Measurements from ENCODE around the gene LEKR1.

The LEKR1 gene

DNA sequence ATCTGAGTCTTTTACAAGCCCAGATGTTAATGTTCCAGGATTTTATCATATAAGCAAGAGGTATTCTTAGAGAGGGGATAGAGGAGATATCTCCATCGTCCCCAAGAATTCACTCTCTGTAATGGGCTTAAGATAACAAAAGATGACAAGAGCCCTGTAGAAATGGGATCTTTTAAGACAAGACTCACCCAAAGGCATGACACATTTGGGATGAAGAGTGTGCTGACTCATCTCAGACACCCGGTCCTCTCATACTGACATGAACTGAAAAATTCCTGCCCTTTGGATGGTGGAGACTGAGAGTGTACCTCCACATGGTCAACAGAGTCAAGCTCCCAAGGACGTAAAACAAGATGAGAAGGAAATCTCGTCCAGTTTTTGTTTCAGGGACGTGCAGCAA lies 11.0 kb downstream of the LEKR1 start:
- no peak overlapping the region for H3K4me3 ChIP-seq (ENCODE audit: low read length)
- TF ChIP-seq, protein P1, sequence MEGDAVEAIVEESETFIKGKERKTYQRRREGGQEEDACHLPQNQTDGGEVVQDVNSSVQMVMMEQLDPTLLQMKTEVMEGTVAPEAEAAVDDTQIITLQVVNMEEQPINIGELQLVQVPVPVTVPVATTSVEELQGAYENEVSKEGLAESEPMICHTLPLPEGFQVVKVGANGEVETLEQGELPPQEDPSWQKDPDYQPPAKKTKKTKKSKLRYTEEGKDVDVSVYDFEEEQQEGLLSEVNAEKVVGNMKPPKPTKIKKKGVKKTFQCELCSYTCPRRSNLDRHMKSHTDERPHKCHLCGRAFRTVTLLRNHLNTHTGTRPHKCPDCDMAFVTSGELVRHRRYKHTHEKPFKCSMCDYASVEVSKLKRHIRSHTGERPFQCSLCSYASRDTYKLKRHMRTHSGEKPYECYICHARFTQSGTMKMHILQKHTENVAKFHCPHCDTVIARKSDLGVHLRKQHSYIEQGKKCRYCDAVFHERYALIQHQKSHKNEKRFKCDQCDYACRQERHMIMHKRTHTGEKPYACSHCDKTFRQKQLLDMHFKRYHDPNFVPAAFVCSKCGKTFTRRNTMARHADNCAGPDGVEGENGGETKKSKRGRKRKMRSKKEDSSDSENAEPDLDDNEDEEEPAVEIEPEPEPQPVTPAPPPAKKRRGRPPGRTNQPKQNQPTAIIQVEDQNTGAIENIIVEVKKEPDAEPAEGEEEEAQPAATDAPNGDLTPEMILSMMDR (conservative IDR thresholded peaks at IDR 0.05; ENCODE audit: low read depth, low read length) = no peak
- DNase-seq (ENCODE audit: low read depth) = no peak

DNA sequence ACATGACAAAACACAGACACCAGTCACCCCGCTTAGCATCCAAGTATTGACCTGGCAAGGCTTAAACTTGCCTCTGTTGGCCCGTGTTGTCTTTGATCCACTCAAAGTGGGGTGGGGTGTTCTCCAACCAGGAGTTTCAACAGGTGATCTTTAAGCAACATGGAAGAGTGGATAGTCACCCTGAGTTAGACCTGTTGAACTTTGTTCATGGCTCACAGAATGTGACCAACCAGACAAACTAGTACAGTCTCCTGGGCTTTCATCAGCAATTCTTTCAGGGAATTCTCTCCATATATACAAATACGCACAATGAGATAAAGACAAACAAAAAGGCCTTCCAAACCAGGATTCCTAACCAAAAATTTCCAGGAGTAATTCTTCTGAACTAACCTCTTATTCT lies 11.9 kb downstream of the LEKR1 start:
- TF ChIP-seq, protein P1 (conservative IDR thresholded peaks at IDR 0.05; ENCODE audit: low read depth, low read length) = no peak
- H3K4me3 ChIP-seq (ENCODE audit: low read length) = no peak overlapping the region
- DNase-seq (ENCODE audit: low read depth) = no peak

DNA sequence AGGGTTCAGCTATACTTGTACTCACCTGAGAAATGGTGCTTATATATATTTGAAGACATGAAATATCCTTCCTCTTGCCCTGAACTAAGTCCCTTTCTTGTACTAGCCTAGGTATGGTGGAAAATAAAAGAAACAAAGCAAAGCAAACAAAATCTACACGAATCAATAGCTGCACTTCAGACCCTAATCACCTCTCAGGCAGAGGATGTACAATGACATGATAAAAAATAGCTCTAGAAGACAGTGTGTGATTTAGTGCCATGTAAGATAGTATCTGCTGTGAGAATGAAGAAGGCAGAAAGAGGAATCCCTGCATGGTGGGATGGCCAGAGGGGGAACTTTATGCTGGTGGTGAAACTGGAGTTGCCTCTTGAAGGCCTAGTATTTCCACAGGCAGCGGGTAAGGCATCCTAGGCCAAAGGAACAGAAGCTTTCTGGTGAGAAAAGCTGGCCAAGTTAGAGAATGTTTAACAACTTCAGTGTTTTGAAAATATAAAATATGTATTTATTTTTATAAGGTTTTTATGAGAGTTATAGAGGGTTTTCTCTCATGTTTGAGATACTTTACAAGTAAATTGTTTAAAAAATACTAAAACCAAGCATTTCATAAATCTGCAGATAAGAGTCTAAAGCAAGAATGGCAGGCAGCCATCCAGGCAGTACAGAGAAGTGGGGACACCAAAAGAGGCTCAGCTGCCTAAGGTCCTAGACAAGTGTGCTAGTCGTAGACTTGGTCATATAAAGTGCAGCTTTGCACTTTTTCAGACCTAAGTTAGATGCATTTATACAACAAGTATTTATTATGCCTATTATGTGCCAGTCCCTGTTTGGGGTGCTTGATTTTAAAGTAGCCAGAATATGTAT lies 14.9 kb downstream of the LEKR1 start:
- no peak for DNase-seq (ENCODE audit: low read depth)
- TF ChIP-seq, protein P1 (conservative IDR thresholded peaks at IDR 0.05; ENCODE audit: low read depth, low read length) = no peak
- H3K4me3 ChIP-seq (ENCODE audit: low read length) = no peak overlapping the region

DNA sequence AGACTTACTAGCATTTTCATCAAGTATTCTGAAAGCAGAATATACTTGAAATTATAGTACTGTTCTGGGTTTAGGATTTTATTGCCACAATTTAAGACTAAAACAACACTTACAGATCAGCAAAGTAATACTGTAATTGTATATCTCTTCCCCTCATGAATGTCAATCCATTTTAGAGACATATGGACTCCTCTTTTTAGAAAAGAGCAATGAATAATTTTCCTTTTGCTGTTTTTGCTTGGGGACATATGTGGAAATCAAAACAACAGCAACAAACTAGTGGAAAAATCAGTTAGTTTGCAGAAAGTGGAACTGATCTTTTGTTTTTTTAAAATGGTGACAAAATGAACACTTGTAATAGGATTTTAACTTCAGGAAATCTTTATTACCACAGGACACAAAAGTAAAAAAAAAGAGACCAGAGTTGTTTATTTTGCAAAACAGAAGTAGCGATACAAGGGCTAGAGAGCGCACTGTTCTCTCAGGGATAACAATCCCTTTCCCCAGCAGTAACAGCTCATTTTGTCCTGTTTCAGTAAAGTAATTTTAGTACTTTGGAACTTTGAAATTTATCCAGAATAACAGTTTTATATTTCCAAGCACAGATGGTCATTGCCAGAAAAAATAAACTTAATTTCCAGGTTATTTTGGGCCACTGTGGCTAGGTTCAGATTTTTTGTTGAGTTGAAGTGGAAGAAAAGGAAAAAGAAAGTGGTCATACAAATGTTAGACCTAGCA lies 17.1 kb downstream of the LEKR1 start:
- no peak for DNase-seq (ENCODE audit: low read depth)
- TF ChIP-seq, protein P1 (conservative IDR thresholded peaks at IDR 0.05; ENCODE audit: low read depth, low read length) = no peak
- no peak overlapping the region for H3K4me3 ChIP-seq (ENCODE audit: low read length)

DNA sequence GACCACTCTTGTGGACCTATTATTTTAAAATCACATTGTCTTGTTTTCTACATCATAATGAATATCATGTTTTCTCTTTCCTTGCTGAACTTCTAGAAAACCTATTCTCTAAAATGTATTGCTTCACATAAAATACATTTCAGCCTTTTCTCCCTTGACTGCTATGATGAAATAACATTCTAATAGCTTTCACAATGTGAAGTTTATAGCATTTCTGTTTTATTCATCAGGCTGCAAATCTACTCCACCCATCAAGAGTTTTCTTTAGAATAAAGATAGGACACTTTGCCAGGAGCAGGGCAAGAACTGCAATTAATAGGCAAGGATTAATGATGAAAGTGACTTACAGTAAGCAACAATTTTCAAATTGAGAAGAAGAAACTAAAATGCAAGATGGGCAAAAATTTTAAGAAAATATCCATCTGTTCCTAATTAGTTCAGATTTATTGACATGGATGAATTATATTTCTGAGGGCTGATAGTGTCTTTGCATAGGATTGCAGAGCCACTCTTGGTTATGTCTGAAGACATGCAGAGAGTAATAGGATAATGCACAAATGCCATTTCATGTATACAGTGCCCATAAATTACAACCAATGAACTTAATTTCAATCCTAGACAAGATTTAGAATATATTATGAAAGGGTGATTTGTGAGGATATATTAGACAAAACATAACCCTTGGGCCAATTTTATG lies 21.7 kb downstream of the LEKR1 start:
- no peak for DNase-seq (ENCODE audit: low read depth)
- no peak overlapping the region for H3K4me3 ChIP-seq (ENCODE audit: low read length)
- TF ChIP-seq, protein P1 (conservative IDR thresholded peaks at IDR 0.05; ENCODE audit: low read depth, low read length) = no peak

DNA sequence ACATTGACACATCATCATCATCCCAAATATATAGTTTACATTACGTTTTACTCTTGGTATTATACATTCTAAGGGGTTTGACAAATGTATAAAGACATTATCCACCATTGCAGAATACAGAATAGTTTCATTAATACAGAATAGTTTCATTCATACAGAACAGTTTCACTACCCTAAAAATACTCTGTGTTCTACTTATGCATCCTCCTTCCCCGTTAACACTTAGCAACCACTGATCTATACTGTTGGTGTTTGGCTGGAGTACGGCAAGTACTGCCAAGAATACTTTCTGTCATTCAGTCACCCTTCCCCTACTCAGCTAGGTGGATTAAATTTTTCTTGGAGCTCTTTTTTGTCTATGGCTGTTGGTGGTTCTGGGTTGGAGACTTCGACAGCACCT lies 33.4 kb downstream of the LEKR1 start:
- no peak for DNase-seq (ENCODE audit: low read depth)

More for the DNA sequence above, 33.4 kb downstream of the LEKR1 start:
- TF ChIP-seq, protein P1 (conservative IDR thresholded peaks at IDR 0.05; ENCODE audit: low read depth, low read length) = no peak
- no peak overlapping the region for H3K4me3 ChIP-seq (ENCODE audit: low read length)
